ENCODE results near the gene YJEFN3.

YJEFN3 gene, protein sequence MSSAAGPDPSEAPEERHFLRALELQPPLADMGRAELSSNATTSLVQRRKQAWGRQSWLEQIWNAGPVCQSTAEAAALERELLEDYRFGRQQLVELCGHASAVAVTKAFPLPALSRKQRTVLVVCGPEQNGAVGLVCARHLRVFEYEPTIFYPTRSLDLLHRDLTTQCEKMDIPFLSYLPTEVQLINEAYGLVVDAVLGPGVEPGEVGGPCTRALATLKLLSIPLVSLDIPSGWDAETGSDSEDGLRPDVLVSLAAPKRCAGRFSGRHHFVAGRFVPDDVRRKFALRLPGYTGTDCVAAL

DNA sequence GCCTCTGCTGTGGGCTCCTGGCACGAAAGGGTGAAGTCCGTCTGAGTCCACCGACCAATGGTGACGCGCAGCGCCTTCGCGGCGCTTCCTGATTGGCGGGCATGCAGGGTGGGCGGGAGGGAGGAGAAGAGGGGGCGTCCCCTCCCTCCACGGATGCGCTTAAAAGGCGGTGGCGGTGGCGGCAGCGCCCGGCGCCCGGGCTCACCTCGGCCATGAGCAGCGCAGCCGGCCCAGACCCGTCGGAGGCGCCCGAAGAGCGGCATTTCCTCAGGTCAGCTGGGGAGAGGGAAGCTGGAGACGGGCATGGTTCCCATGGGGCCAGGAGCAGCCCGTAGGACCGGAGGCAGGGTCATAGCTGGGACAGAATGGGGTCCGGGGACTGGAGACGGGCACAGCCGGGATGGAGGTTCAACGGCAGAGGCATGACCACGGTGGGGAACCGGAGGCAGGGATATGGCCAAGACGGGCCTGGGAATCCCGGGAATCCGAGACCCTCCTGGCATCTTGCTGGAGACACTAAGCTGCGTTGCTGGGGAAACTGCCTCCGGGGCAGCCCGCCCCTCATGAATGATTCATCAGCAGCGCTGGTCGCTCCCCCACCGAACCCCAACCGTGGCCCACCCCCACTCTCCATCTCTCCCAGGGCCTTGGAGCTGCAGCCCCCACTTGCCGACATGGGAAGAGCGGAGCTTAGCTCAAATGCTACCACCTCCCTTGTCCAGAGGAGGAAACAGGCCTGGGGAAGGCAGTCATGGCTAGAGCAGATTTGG lies at the start of gene YJEFN3:
Gene YJEFN3, plus strand, starts transcription at position 191 of the 770 bp plus-strand sequence. Its CDS starts 22 bp downstream, at position 213.
- in situ Hi-C loops (cut with HindIII; ENCODE audit: low pct_unique_long_range_greater_than_20kb, low sequenced_read_pairs): no loop called here
- DNase-seq (ENCODE audit: low read depth in 1 of 2, low spot score in 1 of 2): no peak
- no peak for TF ChIP-seq JUND (IDR thresholded peaks at IDR 0.05; ENCODE audit: low read depth)

DNA sequence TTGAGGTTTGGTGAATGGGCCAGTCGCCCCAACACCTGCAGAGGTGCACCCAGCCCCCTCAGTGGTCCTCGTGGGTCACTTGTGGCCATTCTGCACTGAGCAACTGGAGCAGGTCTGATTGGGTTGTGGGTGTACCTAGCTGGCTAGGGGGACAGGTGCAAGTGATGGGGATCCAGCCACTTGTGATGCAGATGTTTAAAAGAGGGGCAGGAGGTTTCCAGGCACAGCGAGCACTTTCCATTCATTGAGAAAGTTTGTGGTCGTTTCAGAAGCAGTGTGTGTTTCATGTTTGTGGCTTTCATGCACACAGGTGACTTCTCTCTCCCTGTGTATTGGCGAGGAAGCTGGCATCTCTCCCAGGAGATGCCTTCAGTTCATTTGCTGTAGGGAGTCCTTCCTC lies 48.0 kb upstream of the YJEFN3 start:
- no peak for TF ChIP-seq JUND (IDR thresholded peaks at IDR 0.05; ENCODE audit: low read depth)
- in situ Hi-C loops (cut with HindIII; ENCODE audit: low pct_unique_long_range_greater_than_20kb, low sequenced_read_pairs): no loop called here
- DNase-seq (ENCODE audit: low read depth in 1 of 2, low spot score in 1 of 2): no peak

DNA sequence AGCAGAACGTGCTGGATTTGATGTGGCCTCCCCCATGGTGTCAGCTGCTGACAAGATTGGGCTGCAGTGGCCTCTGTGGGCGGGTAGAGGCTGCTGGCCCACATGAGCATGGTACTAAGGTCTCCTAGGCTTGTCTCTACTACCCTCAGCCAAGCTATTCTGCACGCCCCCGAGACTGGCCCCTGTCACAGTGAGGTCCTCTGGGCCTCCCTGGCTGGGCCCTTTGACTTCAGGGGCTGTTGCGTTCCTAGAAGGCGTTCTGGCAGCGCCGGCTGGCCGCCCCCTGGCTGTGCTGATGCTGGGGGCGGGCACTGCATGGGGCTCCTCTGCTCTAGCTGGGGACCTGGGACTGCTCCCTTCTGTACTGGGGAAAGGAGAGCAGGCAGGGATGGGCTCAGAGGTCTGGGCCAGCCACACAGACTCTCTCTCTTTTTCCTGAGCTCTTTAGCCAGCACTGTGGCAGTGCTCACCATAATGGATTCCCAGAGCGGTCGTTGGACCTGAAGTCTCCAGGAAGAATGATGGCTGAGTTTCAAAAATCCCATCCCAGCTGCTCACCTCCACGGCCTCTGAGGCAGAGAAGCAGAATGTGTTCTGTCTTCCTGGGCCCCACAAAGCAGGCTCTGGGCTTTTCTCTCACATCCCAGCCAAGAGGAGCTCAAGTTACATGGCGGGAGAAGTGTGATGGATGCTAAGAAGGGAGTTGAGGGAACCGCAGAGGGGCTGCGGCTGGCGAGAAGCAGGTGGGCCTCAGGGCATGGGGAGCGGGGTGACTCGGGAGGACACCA lies 45.7 kb upstream of the YJEFN3 start:
- no peak for DNase-seq (ENCODE audit: low read depth in 1 of 2, low spot score in 1 of 2)
- TF ChIP-seq JUND (IDR thresholded peaks at IDR 0.05; ENCODE audit: low read depth): no peak
- in situ Hi-C loops (cut with HindIII; ENCODE audit: low pct_unique_long_range_greater_than_20kb, low sequenced_read_pairs): no loop called here

DNA sequence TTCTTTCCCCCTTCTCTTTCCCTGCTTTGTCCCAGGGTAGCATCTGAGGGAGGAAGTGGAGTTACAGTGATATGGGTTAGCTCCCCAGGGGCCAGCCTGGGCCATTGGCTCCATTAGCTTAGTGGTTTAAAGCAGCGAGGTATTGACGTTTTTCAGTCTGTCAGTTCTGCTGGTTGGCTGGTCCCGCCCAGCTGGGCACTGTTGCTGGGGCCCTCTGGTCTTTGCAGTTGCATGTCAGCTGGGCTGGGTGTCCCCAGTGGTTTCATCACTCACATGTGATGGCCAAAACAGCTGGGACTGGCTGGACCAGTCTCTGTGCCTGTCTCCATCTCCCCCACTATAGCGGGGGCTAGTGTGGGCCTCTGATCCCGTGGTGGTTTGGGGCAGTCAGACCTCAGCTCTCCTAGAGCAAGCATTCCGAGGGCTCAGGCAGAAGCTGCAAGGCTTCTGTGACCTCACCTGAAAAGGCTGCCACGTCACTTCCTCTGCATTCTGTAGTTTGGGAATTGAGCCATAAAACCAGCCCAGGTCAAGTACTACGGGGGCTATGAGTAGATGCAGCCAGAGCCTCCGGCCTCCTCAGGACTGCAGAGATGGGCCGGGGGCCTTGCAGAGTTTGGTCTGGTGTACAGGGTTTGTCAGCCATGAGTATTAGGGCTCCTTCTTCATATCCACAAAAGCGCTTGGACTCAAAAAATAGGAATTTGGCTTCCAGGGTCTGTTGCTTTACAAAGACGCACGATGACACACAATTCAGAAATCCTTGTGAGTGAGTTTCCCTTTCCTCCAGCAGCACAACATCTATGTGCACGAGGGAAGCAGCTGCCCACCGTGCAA lies 43.3 kb upstream of the YJEFN3 start:
- in situ Hi-C loops (cut with HindIII; ENCODE audit: low pct_unique_long_range_greater_than_20kb, low sequenced_read_pairs): no loop called here
- TF ChIP-seq JUND (IDR thresholded peaks at IDR 0.05; ENCODE audit: low read depth): no peak

DNA sequence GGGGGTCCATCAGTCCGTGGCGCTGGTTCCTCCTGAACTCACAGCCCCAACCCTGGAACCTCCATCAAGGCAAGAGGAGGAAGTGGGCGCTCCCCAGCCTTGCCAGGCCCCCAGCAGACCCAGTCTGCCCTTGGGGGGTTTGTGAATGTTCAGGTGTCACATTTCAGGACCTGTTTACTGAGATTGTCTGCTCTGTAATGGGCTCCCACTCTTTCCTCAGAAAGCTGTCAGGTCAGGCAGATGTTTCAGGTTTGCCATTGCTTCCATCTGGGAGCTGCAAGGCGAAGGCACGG lies 42.8 kb upstream of the YJEFN3 start:
- no peak for TF ChIP-seq JUND (IDR thresholded peaks at IDR 0.05; ENCODE audit: low read depth)
- no peak for DNase-seq (ENCODE audit: low read depth in 1 of 2, low spot score in 1 of 2)
- in situ Hi-C loops (cut with HindIII; ENCODE audit: low pct_unique_long_range_greater_than_20kb, low sequenced_read_pairs): no loop called here

More for the DNA sequence above, 43.3 kb upstream of the YJEFN3 start:
- no peak for DNase-seq (ENCODE audit: low read depth in 1 of 2, low spot score in 1 of 2)

DNA sequence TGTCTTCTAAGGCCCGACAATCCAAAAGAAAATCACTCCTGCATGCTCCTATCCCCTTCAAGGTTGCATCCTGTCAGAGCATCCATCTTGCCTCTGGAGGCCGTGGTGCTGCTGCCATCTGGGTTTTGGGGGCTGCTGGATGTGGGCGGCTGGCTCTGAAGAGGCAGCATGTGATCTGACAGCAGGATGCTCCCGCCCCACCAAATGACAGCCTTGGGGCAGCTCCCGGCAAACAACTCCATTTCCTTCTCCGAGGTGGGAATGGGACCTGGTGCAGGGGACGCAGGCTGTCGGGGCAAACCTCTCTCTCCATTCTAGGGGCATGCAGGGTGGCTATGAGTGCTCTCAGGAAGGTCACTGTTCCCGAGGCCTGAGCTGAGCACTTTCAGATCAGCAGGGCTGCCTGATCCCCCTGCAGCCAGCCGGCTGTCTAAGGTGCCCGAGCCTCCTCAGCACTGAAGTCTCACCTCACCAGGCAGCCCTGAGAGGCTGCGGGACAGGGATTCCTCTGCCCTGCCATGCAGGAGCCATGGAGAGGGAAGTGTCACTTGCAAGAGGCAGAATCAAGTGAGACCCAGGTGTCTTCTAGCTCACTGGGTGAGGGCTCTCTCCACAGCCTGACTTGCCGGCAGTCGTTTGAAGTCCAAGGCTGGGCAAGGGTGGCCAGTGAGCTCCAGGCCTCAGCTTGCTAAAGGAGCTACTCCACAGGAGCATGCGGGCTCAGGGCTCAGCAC lies 42.2 kb upstream of the YJEFN3 start:
- TF ChIP-seq JUND (IDR thresholded peaks at IDR 0.05; ENCODE audit: low read depth): no peak
- in situ Hi-C loops (cut with HindIII; ENCODE audit: low pct_unique_long_range_greater_than_20kb, low sequenced_read_pairs): no loop called here
- DNase-seq (ENCODE audit: low read depth in 1 of 2, low spot score in 1 of 2): no peak

DNA sequence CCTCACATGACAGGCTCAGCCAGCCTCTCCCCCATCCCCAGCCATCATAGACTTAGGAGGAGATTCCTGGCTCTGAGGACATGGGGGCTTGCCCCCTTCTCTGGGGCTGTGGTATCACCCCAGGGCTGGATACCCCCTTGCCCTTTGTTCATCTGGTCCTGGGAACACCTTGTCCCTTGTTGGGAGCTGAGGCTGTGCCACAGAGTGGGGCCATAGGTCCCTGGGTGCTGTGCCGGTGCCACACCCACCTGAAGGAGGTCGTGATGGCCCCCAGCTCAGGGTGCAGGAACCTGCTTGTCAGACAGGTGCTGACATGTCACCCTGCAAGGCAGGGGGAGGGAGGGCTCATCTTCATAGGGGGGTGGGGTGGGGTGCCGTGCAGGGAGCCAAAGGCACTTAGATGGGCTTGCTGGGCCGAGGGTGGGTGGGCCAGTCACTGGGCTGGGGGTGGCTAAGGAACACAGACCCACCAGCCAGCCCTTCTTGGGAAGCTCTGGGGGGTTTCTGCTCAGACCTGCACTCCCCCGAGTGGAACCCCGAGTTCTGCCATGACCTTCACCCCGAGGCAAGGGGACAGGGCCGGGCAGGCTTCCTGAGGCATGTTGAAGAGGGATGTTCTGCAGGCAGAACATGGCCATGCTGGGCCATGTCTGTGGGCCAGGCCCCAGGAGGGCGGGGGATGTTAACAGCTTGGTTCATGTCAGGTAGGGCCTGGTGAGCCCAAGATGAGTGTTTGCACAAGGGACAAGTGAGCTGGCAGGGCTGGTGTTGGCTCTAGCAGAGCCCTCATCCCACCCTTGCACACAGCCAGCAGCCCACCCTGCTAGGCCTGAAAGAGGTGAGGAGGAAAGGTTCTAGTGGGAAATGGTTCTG lies 41.4 kb upstream of the YJEFN3 start:
- in situ Hi-C loops (cut with HindIII; ENCODE audit: low pct_unique_long_range_greater_than_20kb, low sequenced_read_pairs): no loop called here
- TF ChIP-seq JUND (IDR thresholded peaks at IDR 0.05; ENCODE audit: low read depth): no peak
- no peak for DNase-seq (ENCODE audit: low read depth in 1 of 2, low spot score in 1 of 2)

DNA sequence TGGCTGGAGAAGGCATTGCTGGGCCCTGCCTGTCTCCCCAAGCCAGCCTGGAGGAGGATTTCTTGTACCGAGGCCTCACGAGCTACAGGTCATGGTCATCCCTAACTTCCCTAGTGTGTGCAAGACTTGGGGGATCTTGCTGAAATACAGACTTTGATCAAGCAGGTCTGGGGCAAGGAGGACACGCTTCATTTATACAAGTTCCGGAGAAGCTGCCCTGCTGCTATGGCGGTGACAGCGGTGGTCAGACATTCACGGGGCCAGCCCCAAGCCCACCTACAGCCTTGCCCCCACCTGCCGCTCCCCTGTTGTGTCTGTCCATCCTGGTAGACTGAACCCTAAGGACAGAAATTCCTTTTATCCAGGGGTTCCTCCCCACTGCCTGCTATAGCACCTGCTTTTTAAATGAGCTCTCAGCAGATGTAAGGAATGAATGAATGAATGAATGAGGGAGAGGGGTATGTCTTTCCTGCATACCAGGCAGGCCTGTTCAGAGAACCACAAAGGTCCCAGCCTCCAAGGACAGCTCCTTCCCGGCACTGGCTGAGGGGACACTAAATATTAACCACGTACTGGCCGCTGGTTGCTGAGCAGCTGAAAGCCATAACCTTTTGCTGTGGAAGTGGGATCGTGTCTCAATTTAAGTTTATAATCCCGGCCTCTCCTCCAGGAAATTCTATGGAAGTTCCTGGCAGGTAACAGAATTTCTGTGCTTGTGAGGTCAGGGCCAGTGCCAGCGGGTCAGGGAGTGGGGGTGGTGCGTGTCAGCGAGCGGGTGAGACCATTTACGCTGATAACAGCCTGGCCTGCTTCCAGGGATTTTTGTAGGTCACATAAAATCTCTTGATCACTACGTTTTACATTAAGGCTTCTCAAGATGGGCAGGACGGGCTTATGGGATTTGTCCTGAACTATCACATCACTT lies 40.5 kb upstream of the YJEFN3 start:
- no peak for DNase-seq (ENCODE audit: low read depth in 1 of 2, low spot score in 1 of 2)
- in situ Hi-C loops (cut with HindIII; ENCODE audit: low pct_unique_long_range_greater_than_20kb, low sequenced_read_pairs): no loop called here
- no peak for TF ChIP-seq JUND (IDR thresholded peaks at IDR 0.05; ENCODE audit: low read depth)

DNA sequence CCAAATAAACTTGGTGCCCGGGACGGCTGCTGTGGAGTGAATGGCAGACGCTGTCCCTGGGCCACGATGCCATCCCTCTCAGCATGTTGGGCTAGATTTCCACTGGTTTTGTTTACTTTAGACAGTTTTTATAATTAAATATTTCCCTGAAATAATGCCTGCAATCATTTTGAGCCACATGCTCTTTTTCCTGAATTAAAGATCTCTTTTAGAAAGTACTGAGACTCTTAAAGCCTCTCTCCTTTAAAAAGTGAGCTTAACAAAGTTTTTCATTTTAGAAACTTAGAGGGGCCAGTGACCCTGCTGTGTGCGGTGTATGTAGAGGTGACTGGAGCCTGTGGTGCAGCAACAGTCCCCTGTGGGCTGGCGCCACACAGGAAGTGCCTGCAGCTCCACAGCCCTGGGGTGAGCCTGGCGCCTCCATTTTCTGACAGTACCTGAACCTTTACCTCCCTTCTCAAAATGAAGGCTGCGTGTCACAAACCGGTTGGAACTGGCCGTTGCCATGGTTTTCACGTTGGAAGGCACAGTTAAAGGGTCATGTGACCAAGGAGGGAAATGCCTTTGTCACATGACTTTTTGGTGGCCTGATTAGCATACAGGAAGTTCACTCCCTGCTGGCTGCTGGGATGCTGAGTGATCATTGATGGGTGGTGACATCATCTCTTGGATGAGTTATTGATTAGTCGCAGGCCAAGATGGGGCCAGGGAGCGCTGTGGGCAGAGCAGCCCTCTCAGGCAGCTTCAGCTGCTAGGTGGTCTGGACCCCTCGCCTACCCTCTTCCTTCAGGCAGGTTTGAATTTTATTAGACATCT lies 39.6 kb upstream of the YJEFN3 start:
- DNase-seq (ENCODE audit: low read depth in 1 of 2, low spot score in 1 of 2): peak in 1 of 2 experiments; percentile 76
- in situ Hi-C loops (cut with HindIII; ENCODE audit: low pct_unique_long_range_greater_than_20kb, low sequenced_read_pairs): no loop called here
- TF ChIP-seq JUND (IDR thresholded peaks at IDR 0.05; ENCODE audit: low read depth): no peak

All from T47D (cell line).